CD4-positive, alpha-beta T cell (primary cell): ENCODE data around the gene ATXN1. TPM values are rescaled to one million over a fixed set of nuclear protein-coding genes. Genes with fewer than 3 reads are reported as not detected.

ENCODE experiments used
- ATAC-seq: fragments of 200-7000 bp; cut with Tn5 transposase; one replicate; pipeline ENCODE4 v1.10.0; 2022; ENCODE audit warnings: mild to moderate bottlenecking; ENCODE audit not compliant: poor library complexity
- CTCF ChIA-PET: fragments of 350-600 bp; sonication (Branson Sonifier 250); formaldehyde crosslinking; loops from one replicate; lab custom pipeline; 2021; ENCODE audit warnings: antibody characterized with exemption, inconsistent platforms; lab: Charles Lee
- POLR2A ChIA-PET: fragments of 350-600 bp; sonication (Branson Sonifier 250); formaldehyde crosslinking; loops from one replicate; lab custom pipeline; 2021; ENCODE audit warnings: antibody characterized with exemption, inconsistent platforms; lab: Charles Lee
- DNase-seq, 14 experiments: peaks; one replicate each; pipeline ENCODE4 v3.0.0-alpha.2; 2013 to 2020; ENCODE audit warnings: mixed read lengths in 2 of 14
- H3K27ac ChIP-seq, 2 donors: one replicate each; pipeline versions ENCODE4 v1.5.1 to v1.7.0; 2013; ENCODE audit warnings: low read length in 2 of 2, low read depth in 1 of 2, mild to moderate bottlenecking in 1 of 2
- H3K27me3 ChIP-seq, 2 experiments: 1 replicate in 1 of 2; 2 replicates in 1 of 2; pipeline versions ENCODE4 v1.6.1 to v1.7.0; 2013; ENCODE audit warnings: low read length in 2 of 2, control low read depth in 1 of 2, mild to moderate bottlenecking in 1 of 2, moderate library complexity in 1 of 2; ENCODE audit not compliant: insufficient read depth in 2 of 2, control insufficient read depth in 1 of 2
- H3K36me3 ChIP-seq: one replicate; pipeline ENCODE4 v1.6.1; 2013; ENCODE audit warnings: low read length, control low read depth; ENCODE audit not compliant: insufficient read depth
- H3K4me1 ChIP-seq: one replicate; pipeline ENCODE4 v1.6.1; 2013; ENCODE audit warnings: low read length, control low read depth; ENCODE audit not compliant: insufficient read depth
- H3K4me3 ChIP-seq: one replicate; pipeline ENCODE4 v1.5.1; 2013; ENCODE audit warnings: mild to moderate bottlenecking, low read length, moderate library complexity
- H3K9me3 ChIP-seq, 2 experiments: 1 replicate in 1 of 2; 2 replicates in 1 of 2; pipeline versions ENCODE4 v1.6.1 to v1.7.0; 2013; ENCODE audit warnings: low read length in 2 of 2, mild to moderate bottlenecking in 2 of 2, control low read depth in 1 of 2, moderate library complexity in 1 of 2; ENCODE audit not compliant: control insufficient read depth in 1 of 2, insufficient read depth in 1 of 2
- H3K27ac Mint-ChIP-seq: one replicate; pipeline ENCODE4 v1.8.0; 2020; ENCODE audit warnings: mixed read lengths
- H3K27me3 Mint-ChIP-seq: one replicate; pipeline ENCODE4 v1.8.0; 2021; ENCODE audit warnings: mixed read lengths
- H3K36me3 Mint-ChIP-seq: one replicate; pipeline ENCODE4 v1.8.0; 2021; ENCODE audit warnings: low read depth, mixed read lengths
- H3K4me1 Mint-ChIP-seq: one replicate; pipeline ENCODE4 v1.8.0; 2021; ENCODE audit warnings: low read depth, mixed read lengths
- H3K4me3 Mint-ChIP-seq: one replicate; pipeline ENCODE4 v1.8.0; 2020; ENCODE audit warnings: mild to moderate bottlenecking, mixed read lengths
- H3K9me3 Mint-ChIP-seq: one replicate; pipeline ENCODE4 v1.8.0; 2020; ENCODE audit warnings: mixed read lengths
- intact Hi-C, 2 experiments: fragments of 100-400 bp; cut with DNase I in 1 of 2; cut with micrococcal nuclease in 1 of 2; formaldehyde crosslinking; loops; one replicate each; pipeline versions ENCODE4 v1.15.1 to v1.9.0; 2023 to 2025; cut with DNase I, micrococcal nuclease
- total RNA-seq, 174 experiments: library from RNA in 2 of 174; stranded (reverse) in 2 of 174; gene quantifications; one replicate each; pipeline ENCODE4 v1.2.3 and lab custom pipeline; 2021 to 2026
- TF ChIP-seq, protein P1 (sequence below): fragments of 200-600 bp; IDR thresholded peaks from one replicate; pipeline ENCODE4 v1.8.0; 2022; ENCODE audit warnings: antibody characterized with exemption, mild to moderate bottlenecking

ATXN1 gene
- total RNA-seq, 2 experiments from 2014 or later, result 74.2 to 76.7 TPM

DNA sequence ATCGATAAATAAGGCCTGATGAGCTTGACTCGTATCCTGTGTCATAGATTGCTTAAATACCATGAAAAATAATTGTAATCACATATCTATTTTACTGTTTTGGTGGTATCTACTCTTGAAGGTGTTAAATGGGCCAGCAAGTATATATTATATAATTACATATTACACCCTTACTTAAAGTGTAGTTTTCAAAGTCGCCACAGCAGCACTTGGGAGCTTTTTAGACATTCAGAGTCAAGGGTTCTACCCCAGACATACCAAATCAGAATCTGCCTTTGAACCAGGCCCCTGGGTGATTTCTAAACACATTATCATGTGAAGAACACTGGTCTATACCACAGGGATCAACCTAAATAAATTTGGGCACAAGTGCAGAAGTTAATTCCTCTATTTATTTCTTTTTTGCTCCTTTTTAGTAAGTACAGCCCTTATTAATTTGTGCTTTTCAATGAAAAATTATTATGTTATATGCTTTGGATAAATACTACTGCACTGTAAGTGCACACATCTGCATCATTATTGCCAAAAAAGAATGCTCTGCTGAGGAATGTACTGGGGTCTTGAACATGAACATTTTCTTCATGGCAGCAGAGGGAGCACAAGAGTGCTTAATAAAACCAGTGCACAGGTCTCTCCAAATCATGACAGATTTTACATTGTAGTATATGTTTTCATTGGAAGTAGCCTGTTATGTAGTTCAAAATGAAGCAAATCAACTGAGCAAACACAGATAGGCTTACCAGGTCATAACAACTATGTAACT lies 3.1 kb upstream of the ATXN1 start:
- no peak overlapping the region for H3K27ac ChIP-seq
- TF ChIP-seq, protein P1, sequence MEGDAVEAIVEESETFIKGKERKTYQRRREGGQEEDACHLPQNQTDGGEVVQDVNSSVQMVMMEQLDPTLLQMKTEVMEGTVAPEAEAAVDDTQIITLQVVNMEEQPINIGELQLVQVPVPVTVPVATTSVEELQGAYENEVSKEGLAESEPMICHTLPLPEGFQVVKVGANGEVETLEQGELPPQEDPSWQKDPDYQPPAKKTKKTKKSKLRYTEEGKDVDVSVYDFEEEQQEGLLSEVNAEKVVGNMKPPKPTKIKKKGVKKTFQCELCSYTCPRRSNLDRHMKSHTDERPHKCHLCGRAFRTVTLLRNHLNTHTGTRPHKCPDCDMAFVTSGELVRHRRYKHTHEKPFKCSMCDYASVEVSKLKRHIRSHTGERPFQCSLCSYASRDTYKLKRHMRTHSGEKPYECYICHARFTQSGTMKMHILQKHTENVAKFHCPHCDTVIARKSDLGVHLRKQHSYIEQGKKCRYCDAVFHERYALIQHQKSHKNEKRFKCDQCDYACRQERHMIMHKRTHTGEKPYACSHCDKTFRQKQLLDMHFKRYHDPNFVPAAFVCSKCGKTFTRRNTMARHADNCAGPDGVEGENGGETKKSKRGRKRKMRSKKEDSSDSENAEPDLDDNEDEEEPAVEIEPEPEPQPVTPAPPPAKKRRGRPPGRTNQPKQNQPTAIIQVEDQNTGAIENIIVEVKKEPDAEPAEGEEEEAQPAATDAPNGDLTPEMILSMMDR, result peak; percentile 71
- POLR2A ChIA-PET, result interaction anchor here (1.0 to 4.1 kb wide), 5 partner anchors 10 to 113 kb away, joined by 3 to 33 read pairs (median 3); no protein-coding TSS in a partner anchor

DNA sequence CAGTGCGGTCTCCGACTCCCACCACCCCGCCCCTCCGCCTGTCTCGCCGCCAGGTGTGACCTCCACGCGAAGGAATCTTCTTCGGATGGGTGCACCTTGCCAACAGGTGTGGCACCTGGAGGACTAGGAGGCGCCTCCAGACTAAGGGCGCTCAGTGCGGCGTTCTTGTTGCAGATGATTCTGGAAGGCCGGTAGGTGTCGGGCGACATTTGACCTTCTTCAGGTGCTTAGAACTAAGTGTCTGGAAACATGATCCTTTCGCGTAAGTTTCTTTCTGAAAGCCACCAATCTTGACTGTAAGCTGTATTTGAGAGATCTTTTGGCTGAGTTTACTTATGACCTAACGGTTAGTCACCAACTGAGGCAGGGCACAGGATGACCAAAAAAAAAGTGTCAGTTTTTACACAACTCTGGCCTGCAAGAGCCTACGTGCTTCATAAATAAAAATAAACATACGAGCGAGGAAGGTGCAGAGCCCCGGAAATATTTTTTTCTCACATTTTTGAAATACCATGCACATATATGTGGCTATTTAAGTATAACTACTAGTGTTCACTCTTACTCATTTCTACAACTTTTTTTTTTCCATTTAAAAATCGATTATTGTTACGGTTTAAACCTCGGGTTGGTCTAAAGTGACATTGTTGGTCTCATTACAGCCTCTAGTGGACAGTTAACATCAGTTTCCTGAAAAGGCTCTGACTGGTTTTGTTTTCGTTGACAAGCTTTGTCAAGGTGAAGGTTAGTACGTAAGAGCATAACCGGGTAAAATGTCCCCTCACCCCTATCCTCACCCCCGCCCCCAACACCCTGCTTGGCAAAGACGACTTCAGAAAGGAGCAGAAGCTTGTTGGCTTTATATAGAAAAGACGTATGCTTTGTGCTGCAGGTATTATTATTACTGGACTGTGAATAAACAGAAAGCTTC lies 1.6 kb upstream of the ATXN1 start:
- Histone ChIP-seq H3K9me3 (no peaks in the 10 kb centered on the region), H3K4me1 (peaks cover 21% of the 10 kb centered on the region), H3K27me3 (no peaks in the 10 kb centered on the region), H3K36me3 (no peaks in the 10 kb centered on the region), H3K4me3 (peak overlapping the region; percentile 72), H3K27ac (peak overlapping the region; percentile 97 to 98)
- DNase-seq, result peak in 13 of 14 experiments; percentile 26 to 92 (median 58)
- peaks cover 4% of the 10 kb centered on the region for H3K27me3 Mint-ChIP-seq
- H3K4me3 Mint-ChIP-seq, result peak overlapping the region; percentile 99
- ChIA-PET CTCF (interaction anchor here (0.7 to 3.4 kb wide), 47 partner anchors 8 to 446 kb away, joined by 3 to 18 read pairs (median 4); no protein-coding TSS in a partner anchor), POLR2A (interaction anchor here (0.6 to 4.1 kb wide), 31 partner anchors 8 to 944 kb away, joined by 3 to 33 read pairs (median 6); partner anchors contain the start of genes MYLIP and NUP153)
- peak overlapping the region; percentile 98 for H3K27ac Mint-ChIP-seq
- TF ChIP-seq, protein P1, result peak; percentile 43
- H3K36me3 Mint-ChIP-seq, result peaks cover 35% of the 10 kb centered on the region
- peaks cover 55% of the 10 kb centered on the region for H3K4me1 Mint-ChIP-seq
- peak; percentile 27 for ATAC-seq
- intact Hi-C loops, result loop anchor here (1.0 to 10.0 kb wide), 12 partner anchors 51 to 1502 kb away; partner anchors contain the start of genes NUP153 (in 2 of the 2), DEK (in 1 of the 2), KDM1B (in 1 of the 2) and TPMT (in 1 of the 2)
- no peaks in the 10 kb centered on the region for H3K9me3 Mint-ChIP-seq

More for the DNA sequence above, 3.1 kb upstream of the ATXN1 start:
- DNase-seq (peak in 4 of 14 experiments; percentile 16 to 63 (median 54)), ATAC-seq (no peak)
- Histone ChIP-seq H3K27me3 (no peaks in the 10 kb centered on the region), H3K36me3 (no peaks in the 10 kb centered on the region), H3K4me3 (no peak overlapping the region), H3K9me3 (no peaks in the 10 kb centered on the region), H3K4me1 (peaks cover 17% of the 10 kb centered on the region)
- Mint-ChIP-seq H3K4me1 (peaks cover 52% of the 10 kb centered on the region), H3K27me3 (peaks cover 4% of the 10 kb centered on the region), H3K36me3 (peaks cover 30% of the 10 kb centered on the region), H3K9me3 (no peaks in the 10 kb centered on the region), H3K27ac (peak overlapping the region; percentile 98), H3K4me3 (peak overlapping the region; percentile 99)
- CTCF ChIA-PET, result interaction anchor here (1.0 to 3.4 kb wide), 18 partner anchors 8 to 448 kb away, joined by 3 to 18 read pairs (median 4); no protein-coding TSS in a partner anchor
- intact Hi-C loops, result loop anchor here (2.0 to 10.0 kb wide), 12 partner anchors 52 to 1500 kb away; partner anchors contain the start of genes NUP153 (in 2 of the 2), DEK (in 1 of the 2), KDM1B (in 1 of the 2) and TPMT (in 1 of the 2)

DNA sequence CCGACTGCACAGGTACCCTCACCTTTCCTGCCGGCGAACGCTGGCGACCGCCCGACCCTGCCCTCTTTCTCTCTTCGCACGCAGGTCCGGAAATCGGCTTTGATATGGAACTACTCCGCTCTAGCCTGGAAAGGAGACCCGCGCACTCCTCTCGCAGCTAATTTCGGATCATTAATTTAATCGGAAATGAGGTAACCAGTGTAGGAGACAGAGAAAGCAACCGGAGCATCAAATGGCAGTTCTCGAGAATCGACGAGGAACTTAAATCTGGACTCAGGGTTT lies 949 bp upstream of the ATXN1 start:
- H3K36me3 ChIP-seq, result no peaks in the 10 kb centered on the region
- H3K27ac ChIP-seq, result peak overlapping the region; percentile 97 to 98
- Mint-ChIP-seq H3K4me3 (peak overlapping the region; percentile 99), H3K4me1 (peaks cover 60% of the 10 kb centered on the region), H3K27ac (peak overlapping the region; percentile 98), H3K27me3 (peaks cover 4% of the 10 kb centered on the region), H3K36me3 (peaks cover 35% of the 10 kb centered on the region), H3K9me3 (no peaks in the 10 kb centered on the region)
- no peaks in the 10 kb centered on the region for H3K27me3 ChIP-seq
- POLR2A ChIA-PET, result interaction anchor here (0.6 to 4.1 kb wide), 28 partner anchors 8 to 944 kb away, joined by 3 to 33 read pairs (median 8); partner anchors contain the start of genes MYLIP and NUP153
- intact Hi-C loops, result loop anchor here (1.0 to 10.0 kb wide), 12 partner anchors 50 to 1503 kb away; partner anchors contain the start of genes NUP153 (in 2 of the 2), DEK (in 1 of the 2), KDM1B (in 1 of the 2) and TPMT (in 1 of the 2)
- CTCF ChIA-PET, result interaction anchor here (0.6 to 3.4 kb wide), 26 partner anchors 8 to 626 kb away, joined by 3 to 18 read pairs (median 6); no protein-coding TSS in a partner anchor
- peak overlapping the region; percentile 72 for H3K4me3 ChIP-seq
- DNase-seq (no peak), ATAC-seq (peak; percentile 10)
- TF ChIP-seq, protein P1, result no peak
- H3K4me1 ChIP-seq, result peaks cover 23% of the 10 kb centered on the region
- H3K9me3 ChIP-seq, result no peaks in the 10 kb centered on the region
